ENCODE data around the gene RASGEF1C. TPM values are rescaled to one million over a fixed set of nuclear protein-coding genes. Genes with fewer than 3 reads are reported as not detected.

The RASGEF1C gene
- total and polyA plus RNA-seq, 10 donors, result 0.06 to 1.1 (median 0.21) TPM; not detected in 6

DNA sequence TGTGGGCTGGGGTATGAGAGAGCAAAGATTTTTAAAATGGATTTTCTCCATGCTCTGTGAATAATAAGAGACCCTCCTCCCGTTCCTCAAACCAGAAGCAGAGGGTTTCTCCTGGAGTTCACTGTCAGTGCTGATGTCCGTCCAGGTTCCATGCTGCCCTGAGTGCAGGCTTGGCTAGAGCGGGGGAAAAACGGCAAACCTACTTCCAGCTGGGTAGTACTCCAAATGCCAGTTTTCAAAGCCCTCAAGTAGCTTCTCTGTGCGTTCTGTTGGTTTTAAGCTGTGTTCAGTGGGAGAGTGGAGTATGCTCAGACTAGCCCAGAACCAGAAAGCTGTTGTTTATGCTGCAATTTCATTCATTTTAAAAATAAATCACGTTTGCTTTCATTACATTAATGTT is 40.3 kb downstream of the RASGEF1C start:
- WGBS, 5 donors, result 83 to 86% (median 84%) methylated on average over 6 of the region's 6 CpGs
- Histone ChIP-seq H3K9me3 (peaks cover 0 to 14% (median 2%) of the 10 kb centered on the region in 8 donors), H3K36me3 (no peaks in the 10 kb centered on the region), H3K4me3 (no peak overlapping the region), H3K27me3 (replicated peaks in 1 of 7) (peaks cover 0 to 40% (median 0%) of the 10 kb centered on the region in 7 donors), H3K4me1 (peaks cover 0 to 16% (median 0%) of the 10 kb centered on the region in 6 donors), H3K27ac (no peak overlapping the region)
- TF ChIP-seq POLR2AphosphoS5 (IDR thresholded peaks at IDR 0.05) (no peak), POLR2A (IDR thresholded peaks at IDR 0.05) (no peak)
- TF ChIP-seq, protein P1, sequence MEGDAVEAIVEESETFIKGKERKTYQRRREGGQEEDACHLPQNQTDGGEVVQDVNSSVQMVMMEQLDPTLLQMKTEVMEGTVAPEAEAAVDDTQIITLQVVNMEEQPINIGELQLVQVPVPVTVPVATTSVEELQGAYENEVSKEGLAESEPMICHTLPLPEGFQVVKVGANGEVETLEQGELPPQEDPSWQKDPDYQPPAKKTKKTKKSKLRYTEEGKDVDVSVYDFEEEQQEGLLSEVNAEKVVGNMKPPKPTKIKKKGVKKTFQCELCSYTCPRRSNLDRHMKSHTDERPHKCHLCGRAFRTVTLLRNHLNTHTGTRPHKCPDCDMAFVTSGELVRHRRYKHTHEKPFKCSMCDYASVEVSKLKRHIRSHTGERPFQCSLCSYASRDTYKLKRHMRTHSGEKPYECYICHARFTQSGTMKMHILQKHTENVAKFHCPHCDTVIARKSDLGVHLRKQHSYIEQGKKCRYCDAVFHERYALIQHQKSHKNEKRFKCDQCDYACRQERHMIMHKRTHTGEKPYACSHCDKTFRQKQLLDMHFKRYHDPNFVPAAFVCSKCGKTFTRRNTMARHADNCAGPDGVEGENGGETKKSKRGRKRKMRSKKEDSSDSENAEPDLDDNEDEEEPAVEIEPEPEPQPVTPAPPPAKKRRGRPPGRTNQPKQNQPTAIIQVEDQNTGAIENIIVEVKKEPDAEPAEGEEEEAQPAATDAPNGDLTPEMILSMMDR (IDR thresholded peaks at IDR 0.05 in 8 of 11, conservative IDR thresholded peaks at IDR 0.05 in 3 of 11), result no peak
- no peak for DNase-seq
- intact Hi-C loops (cut with DNase I; ENCODE audit: low total_unique reads), result no loop called here

DNA sequence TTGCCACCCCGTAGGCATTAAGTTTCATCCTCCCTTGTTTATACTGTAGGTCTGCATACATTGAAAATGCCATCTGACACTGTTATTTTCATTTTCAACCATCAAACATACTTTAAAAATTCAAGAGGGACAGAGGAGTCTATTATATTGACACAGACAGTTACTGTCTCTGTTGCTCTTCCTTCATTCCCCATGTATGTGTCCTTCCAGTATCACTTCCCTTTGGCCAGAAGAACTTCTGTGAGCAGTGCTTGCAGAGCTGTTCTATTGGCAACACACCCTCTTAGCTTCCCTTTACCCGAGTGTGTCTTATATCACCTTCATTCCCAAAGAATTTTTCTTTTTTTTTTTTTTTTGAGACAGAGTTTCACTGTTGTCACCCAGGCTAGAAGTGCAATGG is 42.8 kb downstream of the RASGEF1C start:
- Histone ChIP-seq H3K27me3 (replicated peaks in 1 of 7) (peaks cover 0 to 41% (median 0%) of the 10 kb centered on the region in 7 donors), H3K36me3 (no peaks in the 10 kb centered on the region), H3K4me3 (no peak overlapping the region), H3K27ac (no peak overlapping the region), H3K9me3 (peaks cover 0 to 17% (median 2%) of the 10 kb centered on the region in 8 donors), H3K4me1 (peaks cover 0 to 11% (median 0%) of the 10 kb centered on the region in 6 donors)
- no peak for DNase-seq
- intact Hi-C loops (cut with DNase I; ENCODE audit: low total_unique reads), result no loop called here
- TF ChIP-seq POLR2A (IDR thresholded peaks at IDR 0.05) (no peak), POLR2AphosphoS5 (IDR thresholded peaks at IDR 0.05) (no peak)
- TF ChIP-seq, protein P1 (IDR thresholded peaks at IDR 0.05 in 8 of 11, conservative IDR thresholded peaks at IDR 0.05 in 3 of 11), result no peak
- 52 to 68% (median 62%) methylated on average over 2 of the region's 2 CpGs for WGBS, 5 donors

DNA sequence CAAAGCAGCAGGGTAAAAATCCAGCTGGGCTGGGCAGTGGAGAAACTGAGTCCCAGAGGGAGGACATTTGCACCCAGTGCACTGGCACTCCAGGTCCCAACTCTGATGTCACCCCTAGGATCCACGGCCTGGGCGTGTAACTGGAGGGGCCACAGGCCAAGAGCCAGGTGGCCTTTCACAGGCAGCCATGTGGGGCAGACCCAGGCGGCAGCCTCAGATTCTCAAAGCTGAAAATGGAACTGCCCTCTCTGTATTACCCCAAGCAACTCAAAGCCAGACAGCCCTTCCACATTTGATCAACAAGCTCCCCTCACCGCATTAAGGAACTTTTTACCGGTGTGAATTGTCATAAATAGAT is 46.7 kb downstream of the RASGEF1C start:
- Histone ChIP-seq H3K9me3 (peaks cover 0 to 17% (median 2%) of the 10 kb centered on the region in 8 donors), H3K27ac (no peak overlapping the region), H3K36me3 (no peaks in the 10 kb centered on the region), H3K4me3 (no peak overlapping the region), H3K27me3 (replicated peaks in 1 of 7) (peaks cover 0 to 23% (median 0%) of the 10 kb centered on the region in 7 donors), H3K4me1 (peaks cover 0 to 11% (median 0%) of the 10 kb centered on the region in 6 donors)
- WGBS, 5 donors, result 78 to 93% (median 86%) methylated on average over 5 of the region's 5 CpGs
- TF ChIP-seq POLR2A (IDR thresholded peaks at IDR 0.05), result no peak
- TF ChIP-seq POLR2AphosphoS5 (IDR thresholded peaks at IDR 0.05), result no peak
- TF ChIP-seq, protein P1 (IDR thresholded peaks at IDR 0.05 in 8 of 11, conservative IDR thresholded peaks at IDR 0.05 in 3 of 11), result no peak
- DNase-seq, result no peak
- intact Hi-C loops (cut with DNase I; ENCODE audit: low total_unique reads), result no loop called here

DNA sequence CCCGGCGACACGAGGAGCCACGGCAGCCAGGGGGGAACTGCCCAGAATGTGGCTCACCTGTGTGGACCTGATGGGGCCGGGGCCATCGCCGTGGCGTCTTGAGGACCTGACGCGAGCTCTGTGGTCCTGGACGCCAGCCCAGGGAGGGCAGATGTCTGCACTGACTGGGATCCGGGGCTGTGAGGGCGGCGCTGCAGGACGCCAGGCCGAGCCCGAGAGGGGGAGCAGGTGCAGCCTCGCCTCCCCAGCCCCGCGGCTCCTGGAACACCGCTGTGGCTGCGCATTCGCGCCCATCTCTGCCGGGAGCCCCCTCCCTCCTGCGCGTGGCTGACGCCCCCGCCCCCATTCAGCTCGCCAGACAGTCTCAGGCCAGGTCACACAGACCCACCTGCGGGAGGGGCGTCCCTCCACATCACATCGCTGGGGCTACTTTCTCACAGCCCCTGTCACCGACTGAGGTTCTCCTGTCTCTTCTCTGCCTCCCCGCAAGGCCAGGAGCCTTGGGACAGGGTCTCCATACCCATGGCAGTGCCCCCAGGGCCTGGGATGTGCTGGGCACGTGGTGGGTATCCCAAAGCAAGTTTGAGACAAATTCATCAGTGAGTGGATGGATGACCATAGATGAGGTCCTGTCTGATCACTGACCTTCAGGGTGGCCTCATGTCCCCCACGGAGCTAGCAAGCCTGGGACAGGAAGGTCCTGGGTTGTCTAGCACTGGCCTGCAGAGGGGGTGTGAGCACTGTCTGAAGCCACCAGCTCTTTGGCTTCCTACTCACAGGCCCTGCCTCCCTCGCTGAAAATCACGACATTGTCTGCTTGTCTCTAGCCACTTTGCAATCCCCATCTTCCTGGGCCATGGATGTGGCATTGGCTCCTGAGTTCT is 47.3 kb downstream of the RASGEF1C start:
- H3K4me1 ChIP-seq, result peaks cover 0 to 11% (median 0%) of the 10 kb centered on the region in 6 donors
- TF ChIP-seq, protein P1 (IDR thresholded peaks at IDR 0.05 in 8 of 11, conservative IDR thresholded peaks at IDR 0.05 in 3 of 11), result peak in 2 of 11 experiments; percentile 15 to 24
- no peak for TF ChIP-seq POLR2AphosphoS5 (IDR thresholded peaks at IDR 0.05)
- TF ChIP-seq POLR2A (IDR thresholded peaks at IDR 0.05), result no peak
- H3K36me3 ChIP-seq, result no peaks in the 10 kb centered on the region
- H3K9me3 ChIP-seq, result peaks cover 0 to 17% (median 2%) of the 10 kb centered on the region in 8 donors
- no peak overlapping the region for H3K27ac ChIP-seq
- no peak for DNase-seq
- intact Hi-C loops (cut with DNase I; ENCODE audit: low total_unique reads), result no loop called here
- peaks cover 0 to 23% (median 0%) of the 10 kb centered on the region in 7 donors for H3K27me3 ChIP-seq (replicated peaks in 1 of 7)
- 64 to 84% (median 77%) methylated on average over 22 to 39 of the region's 39 CpGs for WGBS, 5 donors
- H3K4me3 ChIP-seq, result no peak overlapping the region
